ENCODE results near the gene RRP1B. TPM values are rescaled to one million over a fixed set of nuclear protein-coding genes. Genes with fewer than 3 reads are reported as not detected.

RRP1B gene
- total RNA-seq, 1 experiment from 2014 or later: 26.3 TPM

DNA sequence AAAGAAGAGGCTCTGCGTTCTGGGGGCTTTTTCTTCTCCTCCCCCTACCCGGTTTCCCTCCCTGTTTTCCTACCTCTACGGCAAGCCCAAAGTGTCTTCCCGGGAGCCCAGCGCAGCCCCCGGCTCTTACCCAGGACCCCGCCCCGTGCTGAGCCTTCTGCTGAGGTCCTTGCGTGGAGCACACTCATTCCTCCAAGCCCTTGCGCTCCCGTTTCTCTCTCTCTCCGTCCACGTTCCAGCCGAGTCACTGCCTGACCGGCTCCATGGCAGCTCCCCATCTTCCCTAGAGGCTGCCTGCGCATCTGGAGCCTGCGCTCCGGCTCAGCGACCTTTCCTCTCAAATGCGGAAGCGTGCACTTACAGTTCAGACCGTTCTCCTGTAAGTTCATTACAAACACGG, 34.6 kb downstream of the RRP1B start:
- POLR2A ChIA-PET (ENCODE audit: unreplicated experiment): no interaction called here
- CTCF ChIA-PET: no interaction called here
- Histone ChIP-seq H3K4me1 (replicated peaks; ENCODE audit: insufficient read depth) (no peaks in the 10 kb centered on the region), H3F3A (ENCODE audit: insufficient read depth, low read depth) (no peaks in the 10 kb centered on the region), H4K20me1 (ENCODE audit: insufficient read depth) (no peaks in the 10 kb centered on the region), H2AFZ (no peak overlapping the region), H3K27me3 (ENCODE audit: insufficient read depth, low read depth) (no peaks in the 10 kb centered on the region), H3K79me2 (ENCODE audit: low read depth) (no peaks in the 10 kb centered on the region), H3K9me3 (ENCODE audit: insufficient read depth, low read depth) (no peaks in the 10 kb centered on the region), H3K36me3 (ENCODE audit: low read depth) (no peaks in the 10 kb centered on the region), H3K27ac (no peak overlapping the region), H3K4me2 (no peak overlapping the region), H3K9me2 (ENCODE audit: insufficient read depth) (no peaks in the 10 kb centered on the region), H3K4me3 (no peak overlapping the region)
- intact Hi-C loops (cut with micrococcal nuclease; ENCODE audit: unreplicated experiment): no loop called here
- DNase-seq: no peak
- no TSS peak for BruUV-seq (replicated peaks)
- no peak for TF ChIP-seq EZH2 (IDR thresholded peaks at IDR 0.05; ENCODE audit: low read depth)
- TF ChIP-seq, protein P1, sequence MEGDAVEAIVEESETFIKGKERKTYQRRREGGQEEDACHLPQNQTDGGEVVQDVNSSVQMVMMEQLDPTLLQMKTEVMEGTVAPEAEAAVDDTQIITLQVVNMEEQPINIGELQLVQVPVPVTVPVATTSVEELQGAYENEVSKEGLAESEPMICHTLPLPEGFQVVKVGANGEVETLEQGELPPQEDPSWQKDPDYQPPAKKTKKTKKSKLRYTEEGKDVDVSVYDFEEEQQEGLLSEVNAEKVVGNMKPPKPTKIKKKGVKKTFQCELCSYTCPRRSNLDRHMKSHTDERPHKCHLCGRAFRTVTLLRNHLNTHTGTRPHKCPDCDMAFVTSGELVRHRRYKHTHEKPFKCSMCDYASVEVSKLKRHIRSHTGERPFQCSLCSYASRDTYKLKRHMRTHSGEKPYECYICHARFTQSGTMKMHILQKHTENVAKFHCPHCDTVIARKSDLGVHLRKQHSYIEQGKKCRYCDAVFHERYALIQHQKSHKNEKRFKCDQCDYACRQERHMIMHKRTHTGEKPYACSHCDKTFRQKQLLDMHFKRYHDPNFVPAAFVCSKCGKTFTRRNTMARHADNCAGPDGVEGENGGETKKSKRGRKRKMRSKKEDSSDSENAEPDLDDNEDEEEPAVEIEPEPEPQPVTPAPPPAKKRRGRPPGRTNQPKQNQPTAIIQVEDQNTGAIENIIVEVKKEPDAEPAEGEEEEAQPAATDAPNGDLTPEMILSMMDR (conservative IDR thresholded peaks at IDR 0.05): no peak

- no peaks in the 10 kb centered on the region for H3F3A ChIP-seq (ENCODE audit: insufficient read depth, low read depth)
- no peaks in the 10 kb centered on the region for H4K20me1 ChIP-seq (ENCODE audit: insufficient read depth)
- H2AFZ ChIP-seq: no peak overlapping the region
- BruUV-seq (replicated peaks): no TSS peak
- ChIA-PET POLR2A (ENCODE audit: unreplicated experiment) (no interaction called here), CTCF (no interaction called here)
- no peaks in the 10 kb centered on the region for H3K36me3 ChIP-seq (ENCODE audit: low read depth)
- H3K4me2 ChIP-seq: no peak overlapping the region
- H3K4me1 ChIP-seq (replicated peaks; ENCODE audit: insufficient read depth): no peaks in the 10 kb centered on the region
- H3K27ac ChIP-seq: no peak overlapping the region
- no peaks in the 10 kb centered on the region for H3K9me3 ChIP-seq (ENCODE audit: insufficient read depth, low read depth)
- TF ChIP-seq, protein P1 (conservative IDR thresholded peaks at IDR 0.05): no peak
- no peak for TF ChIP-seq EZH2 (IDR thresholded peaks at IDR 0.05; ENCODE audit: low read depth)
- no peaks in the 10 kb centered on the region for H3K79me2 ChIP-seq (ENCODE audit: low read depth)
- H3K9me2 ChIP-seq (ENCODE audit: insufficient read depth): no peaks in the 10 kb centered on the region
- no peak overlapping the region for H3K4me3 ChIP-seq
- intact Hi-C loops (cut with micrococcal nuclease; ENCODE audit: unreplicated experiment): no loop called here
- H3K27me3 ChIP-seq (ENCODE audit: insufficient read depth, low read depth): no peaks in the 10 kb centered on the region
- DNase-seq: no peak
Observed at GRCh38 chr21:43694437-43695079, 35.2 kb downstream of the RRP1B start.

- Histone ChIP-seq H3F3A (ENCODE audit: insufficient read depth, low read depth) (no peaks in the 10 kb centered on the region), H3K27me3 (ENCODE audit: insufficient read depth, low read depth) (no peaks in the 10 kb centered on the region), H3K36me3 (ENCODE audit: low read depth) (no peaks in the 10 kb centered on the region), H3K9me3 (ENCODE audit: insufficient read depth, low read depth) (no peaks in the 10 kb centered on the region), H2AFZ (no peak overlapping the region), H4K20me1 (ENCODE audit: insufficient read depth) (no peaks in the 10 kb centered on the region), H3K4me1 (replicated peaks; ENCODE audit: insufficient read depth) (no peaks in the 10 kb centered on the region), H3K9me2 (ENCODE audit: insufficient read depth) (no peaks in the 10 kb centered on the region), H3K4me2 (no peak overlapping the region), H3K79me2 (ENCODE audit: low read depth) (no peaks in the 10 kb centered on the region), H3K27ac (no peak overlapping the region), H3K4me3 (no peak overlapping the region)
- POLR2A ChIA-PET (ENCODE audit: unreplicated experiment): no interaction called here
- TF ChIP-seq, protein P1 (conservative IDR thresholded peaks at IDR 0.05): no peak
- TF ChIP-seq EZH2 (IDR thresholded peaks at IDR 0.05; ENCODE audit: low read depth): no peak
- intact Hi-C loops (cut with micrococcal nuclease; ENCODE audit: unreplicated experiment): no loop called here
- no TSS peak for BruUV-seq (replicated peaks)
- CTCF ChIA-PET: no interaction called here
- DNase-seq: no peak
Observed at GRCh38 chr21:43696214-43696613, 36.9 kb downstream of the RRP1B start.
